ENCODE data around the gene LMBRD1.

DNA sequence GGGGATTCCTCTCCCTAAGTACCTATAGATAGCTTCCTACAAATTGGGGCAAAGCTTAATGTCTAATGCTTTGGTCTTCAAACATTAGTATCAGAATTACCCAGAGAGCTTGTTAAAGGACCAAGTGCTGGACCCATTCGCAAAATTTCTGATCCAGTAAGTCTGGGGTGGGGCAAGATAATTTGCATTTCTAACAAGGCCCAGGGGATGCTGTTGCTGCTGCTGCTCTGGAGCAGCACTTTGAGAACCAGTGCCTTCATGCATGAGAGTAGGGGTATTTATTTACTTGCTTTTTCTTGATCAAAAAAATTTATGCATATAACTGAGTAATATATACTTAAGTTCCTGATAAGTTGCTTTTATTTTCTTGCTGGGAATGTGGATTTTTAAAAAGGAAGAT, 45.1 kb upstream of the LMBRD1 start:
- TF ChIP-seq POLR2A (IDR thresholded peaks at IDR 0.05) = no peak
- TF ChIP-seq, protein P1, sequence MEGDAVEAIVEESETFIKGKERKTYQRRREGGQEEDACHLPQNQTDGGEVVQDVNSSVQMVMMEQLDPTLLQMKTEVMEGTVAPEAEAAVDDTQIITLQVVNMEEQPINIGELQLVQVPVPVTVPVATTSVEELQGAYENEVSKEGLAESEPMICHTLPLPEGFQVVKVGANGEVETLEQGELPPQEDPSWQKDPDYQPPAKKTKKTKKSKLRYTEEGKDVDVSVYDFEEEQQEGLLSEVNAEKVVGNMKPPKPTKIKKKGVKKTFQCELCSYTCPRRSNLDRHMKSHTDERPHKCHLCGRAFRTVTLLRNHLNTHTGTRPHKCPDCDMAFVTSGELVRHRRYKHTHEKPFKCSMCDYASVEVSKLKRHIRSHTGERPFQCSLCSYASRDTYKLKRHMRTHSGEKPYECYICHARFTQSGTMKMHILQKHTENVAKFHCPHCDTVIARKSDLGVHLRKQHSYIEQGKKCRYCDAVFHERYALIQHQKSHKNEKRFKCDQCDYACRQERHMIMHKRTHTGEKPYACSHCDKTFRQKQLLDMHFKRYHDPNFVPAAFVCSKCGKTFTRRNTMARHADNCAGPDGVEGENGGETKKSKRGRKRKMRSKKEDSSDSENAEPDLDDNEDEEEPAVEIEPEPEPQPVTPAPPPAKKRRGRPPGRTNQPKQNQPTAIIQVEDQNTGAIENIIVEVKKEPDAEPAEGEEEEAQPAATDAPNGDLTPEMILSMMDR (IDR thresholded peaks at IDR 0.05) = no peak
